H1 (cell line): ENCODE data around the gene UNC93A. TPM values are rescaled to one million over a fixed set of nuclear protein-coding genes. Genes with fewer than 3 reads are reported as not detected.

Experiments used
- CHD7 ChIP-seq: fragments of 300-600 bp; sonication (generic); IDR thresholded peaks from 2 replicates; pipeline ENCODE4 v1.7.1; 2012; ENCODE audit warnings: low read length, moderate library complexity, mild to moderate bottlenecking, inconsistent platforms; ENCODE audit not compliant: insufficient replicate concordance
- CREB1 ChIP-seq: IDR thresholded peaks from 2 replicates; pipeline ENCODE4 v1.6.1; 2012; ENCODE audit warnings: inconsistent platforms
- E2F6 ChIP-seq: IDR thresholded peaks from 2 replicates; pipeline ENCODE4 v1.6.1; 2012; ENCODE audit warnings: inconsistent platforms
- GABPA ChIP-seq: IDR thresholded peaks from 2 replicates; pipeline ENCODE4 v1.6.1; 2011; ENCODE audit warnings: mild to moderate bottlenecking, low read length, moderate library complexity, borderline replicate concordance; ENCODE audit not compliant: insufficient read depth
- NANOG ChIP-seq: IDR thresholded peaks from 2 replicates; pipeline ENCODE4 v1.6.1; 2011; ENCODE audit warnings: low read length, low read depth, mild to moderate bottlenecking, inconsistent platforms; ENCODE audit not compliant: insufficient read depth, poor library complexity, severe bottlenecking
- RFX5 ChIP-seq: IDR thresholded peaks from 2 replicates; pipeline ENCODE4 v1.6.1; 2011; ENCODE audit warnings: low read depth, low read length, improper control_type of control experiment, borderline replicate concordance
- RXRA ChIP-seq: IDR thresholded peaks from 2 replicates; pipeline ENCODE4 v1.6.1; 2011; ENCODE audit warnings: low read depth, mild to moderate bottlenecking, low read length, moderate library complexity; ENCODE audit not compliant: insufficient read depth
- YY1 ChIP-seq: IDR thresholded peaks from 2 replicates; pipeline ENCODE4 v1.6.1; 2011; ENCODE audit warnings: low read depth, mild to moderate bottlenecking, low read length
- polyA plus RNA-seq, 7 experiments: library from polyadenylated mRNA; depleted of rRNA in 3 of 7; stranded (reverse) in 5 of 7; unstranded in 2 of 7; fragments of >200 nt in 5 of 7; fragments of 200-250 nt in 2 of 7; gene quantifications; 1 replicate in 5 of 7; 2 replicates in 1 of 7; 4 replicates in 1 of 7; pipeline versions ENCODE4 v1.2.1 to v1.2.3, GENCODE V29; 2011 to 2013; ENCODE audit warnings: missing spikeins in 2 of 7, mixed read lengths in 2 of 7
- total RNA-seq: library from RNA; stranded (reverse); fragmentation: NEBNext Ultra II Directional; extraction: Animal tissue kit (Norgen Biotek cat#: 25700); gene quantifications from 2 replicates; pipeline ENCODE4 v1.2.1, GENCODE V29; 2021

Gene UNC93A
- total and polyA plus RNA-seq, 2 of the 8 experiments (the other 6 are each of a cell fraction or from before 2014, with no cell fraction given): 0.39 TPM; not detected in 1

- TF ChIP-seq RFX5 (no peak), NANOG (no peak), GABPA (no peak), CHD7 (no peak), E2F6 (no peak), CREB1 (no peak), YY1 (no peak), RXRA (no peak)
- TF ChIP-seq, all 59 proteins: peak for 0
Observed at GRCh38 chr6:167341038-167341583, 50.0 kb downstream of the UNC93A start (continued).
